GM21717 (cell line): ENCODE data around the gene SGCA.

ENCODE experiments used
- ATAC-seq: cut with Tn5 transposase; IDR thresholded peaks from one replicate; pipeline ENCODE4 v1.9.1; 2021; ENCODE audit warnings: mild to moderate bottlenecking, moderate library complexity; ENCODE audit not compliant: unreplicated experiment

The SGCA gene

DNA sequence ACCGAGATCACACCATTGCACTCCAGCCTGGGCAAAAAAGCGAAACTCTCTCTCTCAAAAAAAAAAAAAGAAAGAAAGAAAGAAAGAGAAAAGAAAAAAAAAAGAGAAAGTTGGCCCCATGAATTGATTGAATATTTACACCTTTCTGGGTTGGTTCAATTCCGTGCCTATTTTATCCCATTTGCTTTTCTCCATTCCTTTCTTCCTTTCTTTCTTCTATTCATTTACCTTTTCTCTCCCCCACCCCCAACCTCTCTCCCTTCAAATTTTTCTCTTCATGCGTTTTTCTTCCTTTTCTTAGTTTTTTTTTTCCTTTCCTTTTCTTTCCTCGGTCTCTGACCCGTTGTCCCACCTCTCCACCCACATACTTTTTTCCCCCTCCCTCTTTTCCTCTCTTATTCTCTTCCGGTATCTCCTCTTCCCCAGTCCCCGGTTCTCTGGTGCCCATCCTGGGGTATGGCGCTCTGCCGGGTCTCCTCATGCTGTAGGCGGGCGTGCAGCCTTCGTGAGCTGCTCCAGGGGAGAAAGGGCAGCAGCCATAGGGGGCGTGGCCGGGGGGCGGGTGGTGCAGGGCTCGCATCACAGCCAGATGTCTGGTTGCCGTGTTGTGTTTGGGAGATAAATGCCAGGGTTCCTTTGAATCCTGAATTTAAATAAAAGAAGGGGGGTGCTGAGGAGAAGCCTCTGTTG lies 40.9 kb downstream of the SGCA start:
- no peak for ATAC-seq

DNA sequence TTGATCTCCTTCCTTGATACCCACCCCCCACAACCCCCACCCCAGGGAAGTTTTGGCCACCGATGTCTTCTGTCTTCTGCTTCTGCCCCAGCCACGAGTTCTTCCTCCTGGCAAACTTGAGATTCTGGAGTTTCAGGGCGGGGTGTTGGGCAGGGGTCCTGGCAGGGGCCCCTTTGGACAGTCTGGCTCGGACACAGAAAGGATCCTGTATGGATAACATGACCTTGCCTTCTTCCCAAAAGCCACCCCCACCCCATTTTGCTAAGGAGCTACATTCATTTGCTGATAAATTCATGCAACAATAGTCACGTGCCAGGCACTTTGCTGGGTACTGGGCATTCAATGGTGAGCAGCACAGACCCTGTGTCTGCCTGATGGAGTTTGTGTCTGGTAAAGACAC lies 41.5 kb downstream of the SGCA start:
- ATAC-seq, result no peak

DNA sequence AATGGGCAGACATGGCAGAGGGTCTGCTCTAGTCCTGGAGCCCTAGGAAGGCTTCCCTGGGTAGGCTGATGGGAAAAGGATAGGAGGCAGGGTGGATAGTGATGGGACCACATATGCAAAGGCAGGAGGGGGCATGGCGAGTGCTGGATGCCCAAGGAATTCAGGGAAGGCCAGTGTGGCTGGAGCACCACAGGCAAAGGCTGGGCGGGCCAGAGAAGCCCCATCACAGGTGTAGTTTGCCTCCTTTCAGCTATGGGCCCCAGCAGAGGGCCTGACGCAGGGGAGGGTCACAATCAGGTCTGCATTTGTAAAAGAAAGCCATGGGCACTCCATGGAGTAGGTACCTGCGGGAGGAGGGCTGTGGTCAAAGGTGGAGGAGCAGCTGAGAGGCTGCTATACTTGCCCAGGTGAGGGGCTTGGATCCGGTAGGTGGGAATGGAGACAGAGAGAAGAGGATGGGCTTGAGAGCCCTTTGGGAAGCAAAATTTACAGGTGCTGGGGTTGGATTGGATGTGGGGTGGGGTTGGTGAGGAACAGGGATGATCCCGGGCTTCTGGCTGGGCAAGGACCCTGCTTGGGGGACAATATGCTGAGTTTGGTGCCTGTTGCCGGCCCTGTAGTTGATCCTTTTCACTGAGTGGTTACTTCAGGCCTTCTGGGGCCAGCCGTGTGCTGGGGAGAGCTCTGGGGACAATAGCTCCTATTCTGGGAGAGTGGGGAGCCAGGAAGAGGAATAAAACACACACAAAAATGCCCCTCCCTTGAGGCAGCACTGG lies 42.2 kb downstream of the SGCA start:
- no peak for ATAC-seq

DNA sequence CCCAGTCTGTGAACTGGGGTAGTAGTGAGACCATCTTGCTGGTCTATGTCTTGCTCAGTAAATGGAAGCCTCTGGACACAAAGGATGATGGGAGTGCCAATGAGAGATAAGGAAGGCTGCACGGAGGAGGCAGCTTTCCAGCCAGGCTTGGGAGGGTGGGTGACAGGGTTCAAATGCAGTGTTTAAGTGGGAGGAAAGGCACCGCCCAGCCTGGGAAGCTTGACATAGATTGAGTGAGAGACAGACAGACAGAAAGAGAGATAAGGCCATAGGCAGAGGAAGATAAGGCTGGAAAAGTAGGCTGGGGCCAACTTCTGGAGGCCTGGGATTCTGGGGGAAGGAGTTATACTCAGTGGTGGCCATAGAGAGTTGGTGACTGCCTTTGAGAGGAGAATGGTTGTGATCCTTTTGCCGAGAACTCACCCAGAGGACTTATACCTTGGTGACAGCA lies 42.8 kb downstream of the SGCA start:
- ATAC-seq, result no peak

DNA sequence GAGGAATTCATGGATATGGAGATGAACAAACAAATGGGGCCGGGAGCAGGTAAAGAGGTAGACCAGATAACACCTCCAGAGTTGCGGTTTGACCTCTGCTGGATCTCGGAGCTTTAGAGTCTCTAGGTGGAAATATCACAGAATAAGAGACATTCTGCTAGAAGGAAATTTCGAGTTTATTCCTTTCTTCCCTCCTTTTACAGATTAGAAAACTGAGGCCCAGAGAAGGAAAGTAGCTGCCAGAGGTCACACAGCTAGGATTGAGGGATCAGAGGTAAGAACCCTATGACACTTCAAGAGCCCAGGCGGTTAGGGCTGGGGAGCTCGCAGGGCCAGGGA lies 43.3 kb downstream of the SGCA start:
- ATAC-seq, result no peak

DNA sequence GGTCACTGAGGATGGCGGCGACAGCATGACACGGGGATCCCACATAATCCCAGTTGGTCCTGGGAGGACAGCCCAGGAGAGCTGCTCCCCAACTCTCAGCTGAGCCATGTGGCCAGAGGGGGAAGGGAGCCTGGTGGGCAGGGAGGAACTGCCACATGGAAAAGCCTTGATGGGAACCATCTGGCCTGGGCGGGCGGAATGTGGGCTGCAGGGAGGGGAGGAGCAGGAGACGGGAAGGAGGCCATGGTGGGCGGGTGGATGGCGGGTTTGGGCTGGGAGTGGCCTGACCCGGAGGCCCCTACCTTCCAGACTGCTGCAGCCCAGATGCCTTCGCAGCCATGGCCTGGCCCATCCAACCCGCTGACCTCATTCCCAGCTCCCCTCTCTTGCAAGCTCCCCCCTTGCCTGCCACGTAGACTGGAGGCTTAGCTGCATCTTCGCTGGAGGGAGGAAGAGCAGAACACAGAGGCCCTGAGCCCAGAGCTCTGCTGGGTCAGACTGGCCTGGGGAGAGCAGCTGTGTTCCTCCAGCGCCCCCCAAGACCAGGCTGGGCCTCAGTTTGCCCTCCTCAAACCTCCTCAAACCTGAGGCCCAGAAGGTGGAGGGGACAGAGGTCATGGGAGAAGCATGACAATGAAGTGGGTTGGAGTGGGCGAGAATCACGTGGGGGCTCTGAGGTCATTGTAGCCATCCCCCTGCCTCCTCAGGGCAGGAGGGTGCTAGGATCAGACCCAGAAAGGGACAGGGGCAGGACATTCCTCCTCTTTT lies 43.9 kb downstream of the SGCA start:
- ATAC-seq, result no peak

DNA sequence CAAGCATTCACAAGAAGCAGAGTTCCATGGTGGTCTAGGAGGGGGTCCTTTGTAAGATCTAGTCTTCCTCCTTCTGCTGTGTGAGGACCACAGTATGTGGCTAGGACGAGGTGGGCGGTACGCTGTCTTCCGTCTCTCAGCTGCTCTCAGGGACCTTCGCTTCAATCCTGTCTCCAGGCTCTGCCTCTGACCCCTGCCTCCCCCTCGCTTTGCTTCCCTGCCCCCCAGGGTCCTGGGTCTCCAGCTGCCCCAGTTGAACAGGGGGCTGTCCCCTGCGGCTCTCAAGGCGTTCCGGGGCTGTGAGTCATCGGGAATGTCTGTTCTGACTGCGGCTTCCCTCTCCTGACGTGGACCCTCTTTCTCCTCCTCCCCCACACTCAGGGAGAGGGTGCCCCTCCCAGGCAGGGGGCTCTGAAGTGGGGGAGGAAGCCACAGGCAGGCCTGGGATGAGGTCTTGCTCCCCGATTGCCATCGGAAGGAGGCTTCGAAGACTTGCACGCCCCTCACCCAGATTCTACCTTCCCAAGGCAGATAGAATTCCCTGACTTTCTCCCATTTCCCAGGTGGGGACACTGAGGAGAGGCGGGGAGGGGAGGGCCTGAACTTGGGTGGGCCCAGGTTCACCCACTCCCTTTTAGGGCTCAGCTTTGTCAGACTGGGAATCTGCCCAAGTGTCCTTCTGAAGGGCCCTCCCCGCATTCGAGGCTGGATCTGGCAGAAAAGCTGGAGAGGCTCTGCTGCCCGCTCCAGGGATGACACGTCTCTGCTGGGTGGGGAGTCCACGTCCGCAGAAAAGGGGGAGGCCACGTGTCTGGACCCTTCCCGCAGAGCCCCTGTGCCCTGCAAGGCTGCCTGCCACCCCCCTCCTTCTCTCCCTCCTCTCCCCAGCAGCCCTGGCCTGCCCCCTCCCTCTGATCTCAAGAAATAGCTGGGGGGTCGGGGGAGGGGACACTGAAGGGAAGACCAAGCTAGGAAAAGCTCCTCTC lies 44.7 kb downstream of the SGCA start:
- no peak for ATAC-seq

DNA sequence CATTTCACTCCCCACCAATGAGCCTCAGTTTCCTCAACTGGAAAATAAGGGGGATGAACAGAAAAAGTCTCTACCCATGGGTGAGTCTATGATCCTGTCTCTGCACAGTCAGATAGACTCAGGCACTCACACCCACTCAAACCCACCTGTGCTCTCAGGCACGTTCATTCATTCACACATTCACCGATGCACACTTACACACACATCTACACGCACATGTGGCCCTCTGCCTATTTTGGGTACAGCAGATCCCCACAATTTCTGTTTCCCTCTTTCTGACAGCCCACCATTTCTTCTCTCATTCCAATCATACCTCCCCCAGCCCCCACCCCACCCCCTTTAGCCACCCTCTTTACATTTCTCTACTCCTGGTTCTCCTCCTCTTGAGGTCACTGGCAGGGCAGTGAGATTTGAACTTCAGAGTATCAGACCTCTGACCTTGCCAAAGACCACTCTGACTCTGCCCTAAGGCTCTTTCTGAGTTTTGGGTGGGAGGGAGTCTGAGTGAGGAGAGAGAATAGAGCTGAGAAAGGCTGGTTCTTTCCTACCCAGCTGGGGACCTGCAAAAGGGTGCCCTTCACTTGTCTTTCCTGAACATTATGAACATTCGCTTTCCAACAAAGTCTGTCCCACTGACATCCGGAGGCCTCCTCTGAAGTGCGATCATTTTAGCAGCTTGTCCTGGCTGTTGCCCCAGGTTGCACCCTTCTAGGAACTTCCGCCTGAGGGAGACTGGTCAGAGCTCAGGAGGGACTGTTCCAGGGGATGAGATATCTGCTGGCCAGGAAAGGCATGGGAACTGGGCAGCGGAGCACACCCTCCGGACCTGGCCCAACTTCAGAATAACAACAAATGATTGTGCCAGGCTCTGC lies 45.7 kb downstream of the SGCA start:
- no peak for ATAC-seq

DNA sequence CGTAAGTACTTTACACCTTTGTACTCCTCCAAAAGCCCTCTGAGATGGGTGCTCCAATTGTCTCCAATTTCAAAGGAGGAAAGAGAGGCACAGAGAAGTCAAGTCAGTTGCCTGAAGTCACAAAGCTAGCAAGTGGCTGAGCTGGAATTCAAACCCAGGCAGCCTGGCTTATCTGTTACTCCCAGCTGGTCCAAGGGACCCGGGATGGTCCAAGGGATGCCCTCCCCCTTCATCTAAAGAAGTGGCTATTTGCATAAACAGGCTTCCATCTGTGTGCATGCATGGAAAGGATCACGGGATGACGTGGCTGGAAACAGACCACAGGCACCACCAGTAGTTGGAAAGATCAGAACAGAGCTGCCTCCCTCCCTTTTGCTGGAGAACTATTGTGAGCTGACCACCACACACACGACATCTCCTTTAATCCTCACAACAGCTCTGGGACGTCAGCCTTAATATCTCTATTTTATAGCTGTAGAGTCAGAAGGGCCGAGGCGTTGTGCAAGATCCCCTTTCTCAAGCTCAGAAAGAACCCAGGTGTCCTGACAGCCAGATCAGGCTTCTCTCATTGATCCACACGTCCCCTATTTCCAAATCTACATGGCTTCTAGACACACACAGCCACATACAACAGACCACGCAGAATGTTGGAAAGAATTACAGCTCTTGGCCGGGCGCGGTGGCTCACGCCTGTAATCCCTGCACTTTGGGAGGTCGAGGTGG lies 46.5 kb downstream of the SGCA start:
- ATAC-seq, result no peak

DNA sequence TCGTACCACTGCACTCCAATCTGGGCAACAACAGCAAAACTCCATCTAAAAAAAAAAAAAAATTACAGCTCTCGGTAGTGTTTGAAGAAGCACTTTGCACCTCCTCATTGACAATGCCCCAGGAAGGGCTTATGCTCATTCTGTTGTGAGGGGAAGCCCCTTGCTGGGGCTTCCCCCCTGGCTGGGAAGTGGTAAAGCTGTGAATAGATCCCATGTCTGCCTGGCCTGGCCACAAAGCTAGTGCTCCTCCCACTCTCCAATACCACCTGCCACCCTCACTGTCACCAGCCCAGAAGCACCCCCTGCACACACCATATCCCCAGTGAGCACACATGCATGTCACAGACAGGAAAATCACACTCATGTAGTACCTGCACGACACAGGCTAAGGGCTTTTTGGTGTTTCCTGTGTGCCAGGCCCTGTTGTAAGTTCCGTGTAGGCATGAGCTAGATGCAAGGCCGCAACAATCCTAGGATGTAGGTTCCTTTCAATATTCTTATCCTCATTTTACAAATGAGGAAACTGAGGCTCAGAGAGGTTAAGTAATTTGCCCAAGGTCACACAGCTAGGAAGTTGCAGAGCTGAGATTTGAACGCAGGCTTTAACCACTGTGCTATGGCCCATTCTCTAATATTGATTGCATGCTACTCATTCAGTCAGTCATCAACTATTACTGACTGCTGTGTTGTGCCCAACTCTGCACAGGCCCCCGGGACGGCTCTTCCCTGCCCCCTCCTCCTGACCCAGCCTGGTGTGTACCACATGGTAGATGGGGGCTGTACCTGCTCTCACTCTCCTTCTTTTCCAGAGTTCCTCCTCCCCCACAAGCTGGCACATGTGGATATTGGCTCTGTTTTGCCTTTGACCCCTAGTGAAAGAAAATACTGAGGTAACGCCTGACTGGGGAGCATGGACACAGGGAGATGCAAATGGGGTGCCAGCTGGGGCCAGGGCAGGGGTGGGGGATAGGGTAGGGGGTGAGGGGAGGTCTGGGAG lies 47.5 kb downstream of the SGCA start:
- ATAC-seq, result no peak

DNA sequence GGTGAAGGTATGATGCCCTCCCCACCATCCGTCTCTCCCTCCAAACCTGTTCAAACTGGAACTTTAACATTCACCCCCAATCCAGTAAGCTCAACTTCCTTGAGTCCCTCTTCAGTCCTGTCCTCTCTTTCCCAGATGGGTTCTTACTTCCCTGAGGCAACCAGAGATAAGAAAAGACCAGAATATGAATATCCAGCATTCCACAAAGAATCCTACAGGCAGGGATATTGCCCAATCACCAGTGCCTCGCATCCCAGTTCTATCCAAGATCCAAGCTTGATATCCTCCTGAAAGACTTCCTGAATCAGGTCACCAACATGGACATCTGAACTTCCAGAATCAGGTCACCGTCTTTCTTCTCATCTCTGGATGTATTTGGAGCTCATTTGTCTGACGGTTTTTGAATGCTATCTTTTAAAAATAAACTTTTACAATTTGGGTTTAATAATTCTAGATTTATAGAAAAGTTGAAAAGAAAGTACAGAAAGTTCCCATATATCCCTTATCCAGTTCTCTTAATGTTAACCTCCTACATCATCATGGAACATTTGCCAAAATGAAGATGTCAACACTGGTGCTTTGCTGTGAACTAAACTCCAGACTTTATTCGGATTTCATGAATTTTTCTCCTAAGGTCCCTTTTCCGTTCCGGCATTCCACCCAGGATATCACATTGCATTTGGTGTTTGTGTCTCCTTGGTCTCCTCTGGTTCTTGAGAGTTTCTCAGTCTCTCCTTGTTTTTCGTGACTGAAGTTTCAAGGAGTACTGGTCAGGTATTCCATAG lies 49.4 kb downstream of the SGCA start:
- no peak for ATAC-seq

DNA sequence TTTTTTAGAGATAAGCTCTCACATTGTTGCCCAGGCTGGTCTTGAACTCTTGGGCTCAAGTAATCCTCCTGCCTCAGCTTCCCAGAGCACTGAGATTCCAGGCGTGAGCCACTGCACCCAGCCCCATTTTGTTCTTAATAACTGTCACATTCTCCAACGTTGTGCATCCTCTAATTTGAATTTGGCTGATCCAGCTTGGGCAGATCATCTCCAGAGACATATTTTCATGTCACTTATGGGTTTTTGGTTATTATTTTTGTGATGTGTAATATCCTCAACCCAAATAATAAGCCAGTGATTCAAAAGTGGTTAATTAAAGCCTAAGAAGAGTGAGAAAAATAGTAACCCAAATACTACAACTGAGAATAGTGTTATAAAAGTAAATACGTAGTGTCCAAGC lies 51.8 kb downstream of the SGCA start:
- no peak for ATAC-seq

DNA sequence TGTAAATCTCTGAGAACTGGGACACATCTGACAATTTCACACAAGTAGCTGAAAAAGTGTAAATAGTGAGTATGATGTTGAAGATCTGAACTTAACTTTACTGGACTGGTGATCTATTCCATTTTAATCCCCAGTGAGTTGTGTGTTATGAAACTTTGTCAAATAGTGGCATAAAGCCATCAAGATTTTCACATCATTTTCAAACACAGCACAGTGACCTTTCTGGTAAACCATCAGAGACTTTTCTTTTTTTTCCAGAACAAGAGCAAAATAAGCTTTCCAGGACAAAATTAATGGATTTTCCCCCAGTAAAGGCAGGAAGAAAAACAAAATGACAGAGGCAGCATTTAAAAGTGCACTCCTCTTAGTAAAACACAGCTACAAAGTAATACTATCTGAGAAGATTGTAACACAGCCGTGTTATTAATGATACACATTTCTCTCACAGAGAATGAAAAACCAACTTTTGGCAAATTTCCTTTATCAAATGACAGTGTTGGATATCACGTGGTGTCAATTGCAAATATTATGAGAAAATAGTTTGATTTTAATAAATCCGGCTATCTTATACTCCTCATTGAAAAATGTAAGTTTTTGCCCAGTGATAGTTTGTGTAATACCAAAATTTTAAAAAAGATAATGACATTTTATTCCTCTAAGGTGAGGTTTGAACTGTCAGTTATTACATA lies 52.4 kb downstream of the SGCA start:
- ATAC-seq, result no peak

DNA sequence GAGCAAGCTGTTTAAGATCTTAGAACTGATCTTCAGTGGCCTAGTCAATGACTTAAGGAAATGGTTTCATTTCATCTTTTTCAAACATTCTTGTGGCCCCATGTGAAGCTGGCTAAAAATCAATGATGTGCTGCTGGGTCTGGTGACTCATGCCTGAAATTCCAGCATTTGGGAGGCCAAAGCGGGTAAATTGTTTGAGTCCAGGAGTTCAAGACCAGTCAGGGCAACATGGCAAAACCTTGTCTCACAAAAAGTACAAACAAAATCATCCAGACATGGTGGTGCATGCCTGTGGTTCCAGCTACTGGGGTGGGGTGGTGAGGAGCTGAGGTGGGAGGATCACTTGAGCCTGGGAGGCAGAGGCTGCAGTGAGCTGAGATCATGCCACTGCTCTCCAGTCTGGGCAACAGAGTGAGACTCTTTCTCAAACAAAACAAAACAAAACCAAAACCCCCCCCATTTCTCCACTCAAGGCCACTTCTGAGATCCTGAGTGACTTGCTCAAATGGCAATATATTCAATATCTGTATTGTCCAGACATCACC lies 53.0 kb downstream of the SGCA start:
- ATAC-seq, result no peak

DNA sequence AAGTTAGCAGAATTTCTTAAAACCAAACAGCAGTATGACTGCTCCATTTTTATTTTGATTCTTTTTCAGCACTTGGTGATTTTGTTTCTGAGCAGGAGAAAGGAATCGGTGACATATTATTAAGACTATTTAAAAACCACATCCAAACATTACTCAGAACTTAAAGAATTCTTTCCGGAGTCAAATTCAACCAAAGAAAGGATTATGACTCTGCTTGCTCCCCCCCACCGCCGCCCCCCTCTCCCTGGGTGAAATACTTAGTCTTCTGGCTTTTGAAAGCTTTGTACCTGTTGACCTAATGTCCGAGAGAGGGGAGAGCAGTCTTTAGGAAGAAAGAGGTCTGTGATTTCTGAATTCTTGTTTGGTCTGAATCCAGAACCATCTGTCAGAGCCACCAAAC lies 53.5 kb downstream of the SGCA start:
- ATAC-seq, result no peak

DNA sequence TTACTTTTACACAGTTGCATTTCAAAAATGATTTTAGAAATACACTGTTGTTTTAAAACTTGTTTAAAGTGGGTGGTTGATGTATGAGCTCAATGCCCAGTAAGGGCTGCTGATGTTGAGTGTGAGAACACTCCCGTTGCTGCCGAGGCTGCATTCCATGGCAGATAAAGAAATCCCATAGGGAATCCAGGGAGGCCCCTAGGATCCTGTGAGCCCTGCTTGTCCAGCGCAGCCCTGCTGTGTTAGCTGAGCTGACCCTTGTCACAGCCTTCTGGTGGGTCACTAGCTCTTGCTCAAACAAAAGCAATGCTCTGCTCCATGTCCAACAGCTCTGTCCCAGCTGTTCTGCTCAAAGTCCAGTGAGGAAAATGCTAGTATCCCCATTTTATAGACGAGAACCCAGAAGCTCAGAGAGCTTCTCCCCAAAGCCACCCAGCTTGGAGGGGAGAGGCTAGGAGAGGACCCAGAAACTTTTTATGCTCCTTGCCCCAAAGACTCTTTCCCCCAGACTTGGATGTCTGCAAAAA lies 54.2 kb downstream of the SGCA start:
- ATAC-seq, result no peak
